HepG2 (cell line): ENCODE results near the gene FCHSD1. TPM values are rescaled to one million over a fixed set of nuclear protein-coding genes. Genes with fewer than 3 reads are reported as not detected.

Experiments used
- EZH2 ChIP-seq: conservative IDR thresholded peaks from 2 replicates; pipeline ENCODE4 v1.6.1; 2012; ENCODE audit warnings: mild to moderate bottlenecking, low read depth, low read length, moderate library complexity
- HNRNPLL ChIP-seq: fragments of 200-400 bp; formaldehyde crosslinking; IDR thresholded peaks from 2 replicates; pipeline ENCODE4 v1.6.1; 2017; ENCODE audit warnings: mild to moderate bottlenecking, low read depth, low read length; ENCODE audit not compliant: poor library complexity, severe bottlenecking
- LCORL ChIP-seq, 2 experiments: fragments of 450-650 bp in 1 of 2; sonication (generic) in 1 of 2; formaldehyde crosslinking in 1 of 2; IDR thresholded peaks; 2 replicates each; pipeline versions ENCODE4 v1.5.0 to v1.6.1; 2017 to 2020; ENCODE audit warnings: antibody characterized with exemption in 1 of 2, missing genetic modification reagents in 1 of 2
- NCOA5 ChIP-seq: sonication (generic); formaldehyde crosslinking; IDR thresholded peaks from 2 replicates; pipeline ENCODE4 v1.4.0; 2020; ENCODE audit warnings: missing genetic modification reagents
- NRL ChIP-seq: sonication (generic); formaldehyde crosslinking; IDR thresholded peaks from 2 replicates; pipeline ENCODE4 v1.5.0; 2020; ENCODE audit warnings: missing genetic modification reagents, mild to moderate bottlenecking, moderate library complexity, borderline replicate concordance
- PHF21A ChIP-seq: sonication (generic); formaldehyde crosslinking; IDR thresholded peaks from 2 replicates; pipeline ENCODE4 v1.5.0; 2020; ENCODE audit warnings: mild to moderate bottlenecking, missing genetic modification reagents
- PHF8 ChIP-seq: sonication (generic); formaldehyde crosslinking; IDR thresholded peaks from 2 replicates; pipeline ENCODE4 v1.5.0; 2020; ENCODE audit warnings: missing genetic modification reagents
- POLR2A ChIP-seq, 2 experiments: IDR thresholded peaks; 2 replicates each; pipeline ENCODE4 v1.6.1; 2011; ENCODE audit warnings: low read depth in 2 of 2, low read length in 2 of 2, mild to moderate bottlenecking in 1 of 2, moderate library complexity in 1 of 2; ENCODE audit not compliant: insufficient read depth in 1 of 2
- RARA ChIP-seq: IDR thresholded peaks from 2 replicates; pipeline ENCODE4 v1.6.1; 2016; ENCODE audit warnings: missing genetic modification reagents, missing compliant biosample characterization
- RBM22 ChIP-seq: fragments of 200-400 bp; formaldehyde crosslinking; optimal IDR thresholded peaks from 2 replicates; pipeline ENCODE3; 2017; ENCODE audit warnings: mild to moderate bottlenecking, low read length, moderate library complexity
- RCOR2 ChIP-seq: IDR thresholded peaks from 2 replicates; pipeline ENCODE4 v1.6.1; 2016; ENCODE audit warnings: missing biosample characterization, missing genetic modification reagents
- SAP130 ChIP-seq: IDR thresholded peaks from 2 replicates; pipeline ENCODE4 v1.6.1; 2016; ENCODE audit warnings: low read depth
- SP1 ChIP-seq, 2 experiments: fragments of 450-650 bp in 1 of 2; sonication (generic) in 1 of 2; formaldehyde crosslinking in 1 of 2; IDR thresholded peaks; 2 replicates each; pipeline versions ENCODE4 v1.4.0 to v1.6.1; 2016 to 2020; ENCODE audit warnings: missing genetic modification reagents in 1 of 2
- TAF1 ChIP-seq: sonication (generic); formaldehyde crosslinking; IDR thresholded peaks from 2 replicates; pipeline ENCODE4 v1.4.0; 2020; ENCODE audit warnings: missing genetic modification reagents
- THAP9 ChIP-seq: sonication (generic); formaldehyde crosslinking; IDR thresholded peaks from 2 replicates; pipeline ENCODE4; 2020; ENCODE audit warnings: missing genetic modification reagents, mild to moderate bottlenecking, borderline replicate concordance
- TSC22D2 ChIP-seq: sonication (generic); formaldehyde crosslinking; IDR thresholded peaks from 2 replicates; pipeline ENCODE4 v1.5.1; 2020; ENCODE audit warnings: missing genetic modification reagents, mild to moderate bottlenecking, borderline replicate concordance
- ZC3H13 ChIP-seq: sonication (generic); formaldehyde crosslinking; IDR thresholded peaks from 2 replicates; pipeline ENCODE4 v1.8.1; 2023; ENCODE audit warnings: mild to moderate bottlenecking, missing genetic modification reagents, moderate library complexity
- ZFX ChIP-seq: sonication (generic); formaldehyde crosslinking; IDR thresholded peaks from 2 replicates; pipeline ENCODE4 v1.4.0; 2020; ENCODE audit warnings: mild to moderate bottlenecking, low read depth, missing genetic modification reagents, moderate library complexity
- ZNF136 ChIP-seq: sonication (generic); formaldehyde crosslinking; IDR thresholded peaks from 2 replicates; pipeline ENCODE4 v1.8.1; 2022; ENCODE audit warnings: low read depth, mild to moderate bottlenecking, moderate library complexity, missing genetic modification reagents
- ZNF577 ChIP-seq: sonication (generic); formaldehyde crosslinking; IDR thresholded peaks from 2 replicates; pipeline ENCODE4 v1.4.0; 2020; ENCODE audit warnings: mild to moderate bottlenecking, low read depth, missing genetic modification reagents, borderline replicate concordance
- ZNF607 ChIP-seq: sonication (generic); formaldehyde crosslinking; IDR thresholded peaks from 2 replicates; pipeline ENCODE4 v1.5.1; 2020; ENCODE audit warnings: missing genetic modification reagents, mild to moderate bottlenecking, borderline replicate concordance
- polyA plus RNA-seq, 8 experiments: library from polyadenylated mRNA; depleted of rRNA in 3 of 8; stranded (reverse) in 7 of 8; unstranded in 1 of 8; fragments of >200 nt; fragmentation: Illumina TruSeq in 4 of 8; extraction: Trizol in 4 of 8; gene quantifications; 2 replicates each; pipeline versions ENCODE4 v1.2.1 to v1.2.3, GENCODE V29; 2011 to 2016; ENCODE audit warnings: low read depth in 4 of 8, missing spikeins in 1 of 8, mixed read lengths in 1 of 8; ENCODE audit not compliant: insufficient read depth in 1 of 8
- total RNA-seq, 5 experiments: library from RNA; depleted of rRNA; stranded (reverse); fragments of >200 nt; fragmentation: Illumina TruSeq; extraction: Trizol; gene quantifications; 2 replicates each; pipeline ENCODE4 v1.2.3, GENCODE V29; 2016; ENCODE audit warnings: low read depth in 1 of 5
- TF ChIP-seq, protein P1 (sequence below): IDR thresholded peaks from 2 replicates; pipeline ENCODE4 v1.6.1; 2016; ENCODE audit warnings: missing genetic modification reagents, missing compliant biosample characterization
- TF ChIP-seq, protein P2 (sequence below): sonication (generic); formaldehyde crosslinking; IDR thresholded peaks from 2 replicates; pipeline ENCODE4 v1.5.0; 2020; ENCODE audit warnings: mild to moderate bottlenecking, missing genetic modification reagents

FCHSD1 gene
- total and polyA plus RNA-seq, 2 of the 13 experiments (the other 11 are each of a cell fraction or from before 2014, with no cell fraction given), result 5.5 to 15.4 TPM

GRCh38 chr5:141650851-141651727, at the start of gene FCHSD1 (continued):
- TF ChIP-seq ZNF577 (CRISPR knock-in tag) (no peak), POLR2A (IDR thresholded peaks at IDR 0.05; ENCODE audit: insufficient read depth in 1 of 2, low read depth in 2 of 2, low read length in 2 of 2) (peak in 1 of 2 experiments; percentile 87; a peak in 2 of 4 replicates), ZFX (CRISPR knock-in tag) (0 out of 2 replicates have a peak, but pooled peaks have one; percentile 27), TAF1 (CRISPR knock-in tag) (peak; percentile 54), HNRNPLL (peak; percentile 80), RARA (no peak), SAP130 (CRISPR knock-in tag) (peak; percentile 55), ZNF136 (0 out of 2 replicates have a peak, but pooled peaks have one; percentile 37), ZC3H13 (CRISPR knock-in tag) (no peak), RCOR2 (CRISPR knock-in tag) (no peak; the same call in 1 of the 2 replicates), PHF8 (CRISPR knock-in tag) (peak; percentile 63), SP1 (IDR thresholded peaks at IDR 0.05) (no peak), SP1 (CRISPR knock-in tag; IDR thresholded peaks at IDR 0.05) (peak; percentile 83), EZH2 (no peak), THAP9 (no peak), ZNF607 (0 out of 2 replicates have a peak, but pooled peaks have one; percentile 37), LCORL (IDR thresholded peaks at IDR 0.05) (no peak), LCORL (CRISPR knock-in tag; IDR thresholded peaks at IDR 0.05) (no peak), NCOA5 (CRISPR knock-in tag) (no peak), PHF21A (CRISPR knock-in tag) (no peak), TSC22D2 (CRISPR knock-in tag) (no peak), RBM22 (no peak), NRL (CRISPR knock-in tag) (no peak)
- TF ChIP-seq, protein P1, sequence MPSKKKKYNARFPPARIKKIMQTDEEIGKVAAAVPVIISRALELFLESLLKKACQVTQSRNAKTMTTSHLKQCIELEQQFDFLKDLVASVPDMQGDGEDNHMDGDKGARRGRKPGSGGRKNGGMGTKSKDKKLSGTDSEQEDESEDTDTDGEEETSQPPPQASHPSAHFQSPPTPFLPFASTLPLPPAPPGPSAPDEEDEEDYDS (CRISPR knock-in tag), result peak; percentile 42; the same call in 1 of the 2 replicates
- TF ChIP-seq, protein P2, sequence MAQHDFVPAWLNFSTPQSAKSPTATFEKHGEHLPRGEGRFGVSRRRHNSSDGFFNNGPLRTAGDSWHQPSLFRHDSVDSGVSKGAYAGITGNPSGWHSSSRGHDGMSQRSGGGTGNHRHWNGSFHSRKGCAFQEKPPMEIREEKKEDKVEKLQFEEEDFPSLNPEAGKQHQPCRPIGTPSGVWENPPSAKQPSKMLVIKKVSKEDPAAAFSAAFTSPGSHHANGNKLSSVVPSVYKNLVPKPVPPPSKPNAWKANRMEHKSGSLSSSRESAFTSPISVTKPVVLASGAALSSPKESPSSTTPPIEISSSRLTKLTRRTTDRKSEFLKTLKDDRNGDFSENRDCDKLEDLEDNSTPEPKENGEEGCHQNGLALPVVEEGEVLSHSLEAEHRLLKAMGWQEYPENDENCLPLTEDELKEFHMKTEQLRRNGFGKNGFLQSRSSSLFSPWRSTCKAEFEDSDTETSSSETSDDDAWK, result no peak
